Peyer's patch (tissue), 4 donors: ENCODE data around the gene HOXD11. TPM values are rescaled to one million over a fixed set of nuclear protein-coding genes. Genes with fewer than 3 reads are reported as not detected.

Source experiments
- DNase-seq, 3 donors: peaks; one replicate each; pipeline ENCODE4 v3.0.0-alpha.2; 2017 to 2019
- H3K27ac ChIP-seq, 4 donors: fragments of 200-600 bp; sonication (generic); one replicate each; pipeline ENCODE4 v1.5.1; 2016 to 2019
- H3K27me3 ChIP-seq, 2 donors: fragments of 200-600 bp; sonication (generic); one replicate each; pipeline ENCODE4 v1.5.1; 2019
- H3K36me3 ChIP-seq, 3 donors: fragments of 200-600 bp; sonication (generic); one replicate each; pipeline ENCODE4 v1.5.1; 2016 to 2019
- H3K4me1 ChIP-seq, 4 donors: fragments of 200-600 bp; sonication (generic); one replicate each; pipeline ENCODE4 v1.5.1; 2016 to 2019
- H3K4me3 ChIP-seq, 4 donors: fragments of 200-600 bp; sonication (generic); 1 replicate in 3 of 4; 2 replicates in 1 of 4; pipeline ENCODE4 v1.5.1; 2016 to 2019; ENCODE audit warnings: mild to moderate bottlenecking in 1 of 4
- H3K9me3 ChIP-seq, 4 donors: fragments of 200-600 bp; sonication (generic); one replicate each; pipeline ENCODE4 v1.5.1; 2016 to 2019; ENCODE audit warnings: mild to moderate bottlenecking in 1 of 4
- CTCF ChIP-seq, 6 experiments: fragments of 450-650 bp in 4 of 6; fragments of 200-600 bp in 2 of 6; sonication (generic) in 1 of 6; IDR thresholded peaks; one replicate each; pipeline ENCODE4 v1.5.1; 2017 to 2019; ENCODE audit warnings: antibody characterized with exemption in 6 of 6, mild to moderate bottlenecking in 3 of 6, moderate library complexity in 1 of 6
- POLR2A ChIP-seq, 2 donors: fragments of 450-650 bp; IDR thresholded peaks; one replicate each; pipeline ENCODE4 v1.5.1; 2017; ENCODE audit warnings: antibody characterized with exemption in 2 of 2, mild to moderate bottlenecking in 2 of 2, moderate library complexity in 2 of 2
- total RNA-seq, 4 donors: library from RNA; depleted of rRNA; stranded (reverse); fragments of >200 nt; gene quantifications; one replicate each; pipeline ENCODE4 v1.1.0, GENCODE V29; 2016

The HOXD11 gene
- total RNA-seq: not detected

GRCh38 chr2:176106581-176107539 is at the start of gene HOXD11:
TSS of gene HOXD11 (plus strand) at chr2:176107280. CDS start at chr2:176107356, 76 bp downstream.
- Histone ChIP-seq H3K27me3 (peaks cover 0 to 87% of the 10 kb centered on the region in 2 donors), H3K36me3 (no peaks in the 10 kb centered on the region), H3K9me3 (peaks cover 0 to 5% (median 0%) of the 10 kb centered on the region in 4 donors), H3K4me1 (peaks cover 0 to 34% (median 1%) of the 10 kb centered on the region in 4 donors), H3K27ac (no peak within 1 kb of the TSS), H3K4me3 (peak within 1 kb of the TSS in 3 of 4 donors; percentile 15 to 31 (median 28))
- DNase-seq: peak in 2 of 3 donors; percentile 47 to 54
- no peak for TF ChIP-seq CTCF (IDR thresholded peaks at IDR 0.05)
- no peak for TF ChIP-seq POLR2A (IDR thresholded peaks at IDR 0.05)

GRCh38 chr2:176063958-176064357 is 43.1 kb upstream of the HOXD11 start:
- Histone ChIP-seq H3K4me3 (no peak overlapping the region), H3K4me1 (peaks cover 0 to 15% (median 0%) of the 10 kb centered on the region in 4 donors), H3K27me3 (peaks cover 0 to 26% of the 10 kb centered on the region in 2 donors), H3K27ac (no peak overlapping the region), H3K36me3 (no peaks in the 10 kb centered on the region), H3K9me3 (no peaks in the 10 kb centered on the region)
- TF ChIP-seq CTCF (IDR thresholded peaks at IDR 0.05): no peak
- no peak for TF ChIP-seq POLR2A (IDR thresholded peaks at IDR 0.05)
- no peak for DNase-seq

- Histone ChIP-seq H3K27ac (no peak overlapping the region), H3K4me1 (peaks cover 0 to 15% (median 0%) of the 10 kb centered on the region in 4 donors), H3K9me3 (no peaks in the 10 kb centered on the region), H3K27me3 (peaks cover 0 to 47% of the 10 kb centered on the region in 2 donors), H3K36me3 (no peaks in the 10 kb centered on the region), H3K4me3 (peak overlapping the region in 2 of 4 donors; percentile 42 to 44)
- no peak for TF ChIP-seq CTCF (IDR thresholded peaks at IDR 0.05)
- no peak for DNase-seq
Observed at GRCh38 chr2:176066645-176067588, 40.2 kb upstream of the HOXD11 start.

- Histone ChIP-seq H3K9me3 (no peaks in the 10 kb centered on the region), H3K27ac (no peak overlapping the region), H3K4me3 (peak overlapping the region in 2 of 4 donors; percentile 42 to 44), H3K27me3 (peaks cover 0 to 56% of the 10 kb centered on the region in 2 donors), H3K36me3 (no peaks in the 10 kb centered on the region), H3K4me1 (peaks cover 0 to 15% (median 0%) of the 10 kb centered on the region in 4 donors)
- no peak for DNase-seq
- no peak for TF ChIP-seq POLR2A (IDR thresholded peaks at IDR 0.05)
Observed at GRCh38 chr2:176067589-176068418, 39.3 kb upstream of the HOXD11 start.

- H3K36me3 ChIP-seq: no peaks in the 10 kb centered on the region
- peaks cover 0 to 62% of the 10 kb centered on the region in 2 donors for H3K27me3 ChIP-seq
- DNase-seq: no peak
- no peak overlapping the region for H3K4me3 ChIP-seq
- no peak overlapping the region for H3K27ac ChIP-seq
- H3K9me3 ChIP-seq: no peaks in the 10 kb centered on the region
- no peak for TF ChIP-seq CTCF (IDR thresholded peaks at IDR 0.05)
- TF ChIP-seq POLR2A (IDR thresholded peaks at IDR 0.05): no peak
- peaks cover 0 to 15% (median 0%) of the 10 kb centered on the region in 4 donors for H3K4me1 ChIP-seq
Observed at GRCh38 chr2:176068419-176068832, 38.7 kb upstream of the HOXD11 start.
